ENCODE data around the gene SUGP2.

SUGP2 gene

GRCh38 chr19:19053508-19054314 lies 20.4 kb upstream of the SUGP2 start:
- no peak for DNase-seq (ENCODE audit: extremely low read depth, insufficient read length)
- TF ChIP-seq, protein P1, sequence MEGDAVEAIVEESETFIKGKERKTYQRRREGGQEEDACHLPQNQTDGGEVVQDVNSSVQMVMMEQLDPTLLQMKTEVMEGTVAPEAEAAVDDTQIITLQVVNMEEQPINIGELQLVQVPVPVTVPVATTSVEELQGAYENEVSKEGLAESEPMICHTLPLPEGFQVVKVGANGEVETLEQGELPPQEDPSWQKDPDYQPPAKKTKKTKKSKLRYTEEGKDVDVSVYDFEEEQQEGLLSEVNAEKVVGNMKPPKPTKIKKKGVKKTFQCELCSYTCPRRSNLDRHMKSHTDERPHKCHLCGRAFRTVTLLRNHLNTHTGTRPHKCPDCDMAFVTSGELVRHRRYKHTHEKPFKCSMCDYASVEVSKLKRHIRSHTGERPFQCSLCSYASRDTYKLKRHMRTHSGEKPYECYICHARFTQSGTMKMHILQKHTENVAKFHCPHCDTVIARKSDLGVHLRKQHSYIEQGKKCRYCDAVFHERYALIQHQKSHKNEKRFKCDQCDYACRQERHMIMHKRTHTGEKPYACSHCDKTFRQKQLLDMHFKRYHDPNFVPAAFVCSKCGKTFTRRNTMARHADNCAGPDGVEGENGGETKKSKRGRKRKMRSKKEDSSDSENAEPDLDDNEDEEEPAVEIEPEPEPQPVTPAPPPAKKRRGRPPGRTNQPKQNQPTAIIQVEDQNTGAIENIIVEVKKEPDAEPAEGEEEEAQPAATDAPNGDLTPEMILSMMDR (IDR thresholded peaks at IDR 0.05; ENCODE audit: insufficient read depth, low read length, poor library complexity, severe bottlenecking), result peak; percentile 76
- no peak overlapping the region for H3K4me3 ChIP-seq (replicated peaks; ENCODE audit: low read depth, low read length)
- H3K36me3 ChIP-seq (ENCODE audit: control insufficient read depth, insufficient read depth, low read length), result peaks cover 36% of the 10 kb centered on the region
- H3K27me3 ChIP-seq (replicated peaks; ENCODE audit: control insufficient read depth, insufficient read depth, low read length), result no peaks in the 10 kb centered on the region

- TF ChIP-seq, protein P1 (IDR thresholded peaks at IDR 0.05; ENCODE audit: insufficient read depth, low read length, poor library complexity, severe bottlenecking), result no peak
- Histone ChIP-seq H3K36me3 (ENCODE audit: control insufficient read depth, insufficient read depth, low read length) (peaks cover 36% of the 10 kb centered on the region), H3K27me3 (replicated peaks; ENCODE audit: control insufficient read depth, insufficient read depth, low read length) (no peaks in the 10 kb centered on the region), H3K4me3 (replicated peaks; ENCODE audit: low read depth, low read length) (no peak overlapping the region)
- no peak for DNase-seq (ENCODE audit: extremely low read depth, insufficient read length)
Measured at GRCh38 chr19:19052921-19053320, 19.6 kb upstream of the SUGP2 start.

DNA sequence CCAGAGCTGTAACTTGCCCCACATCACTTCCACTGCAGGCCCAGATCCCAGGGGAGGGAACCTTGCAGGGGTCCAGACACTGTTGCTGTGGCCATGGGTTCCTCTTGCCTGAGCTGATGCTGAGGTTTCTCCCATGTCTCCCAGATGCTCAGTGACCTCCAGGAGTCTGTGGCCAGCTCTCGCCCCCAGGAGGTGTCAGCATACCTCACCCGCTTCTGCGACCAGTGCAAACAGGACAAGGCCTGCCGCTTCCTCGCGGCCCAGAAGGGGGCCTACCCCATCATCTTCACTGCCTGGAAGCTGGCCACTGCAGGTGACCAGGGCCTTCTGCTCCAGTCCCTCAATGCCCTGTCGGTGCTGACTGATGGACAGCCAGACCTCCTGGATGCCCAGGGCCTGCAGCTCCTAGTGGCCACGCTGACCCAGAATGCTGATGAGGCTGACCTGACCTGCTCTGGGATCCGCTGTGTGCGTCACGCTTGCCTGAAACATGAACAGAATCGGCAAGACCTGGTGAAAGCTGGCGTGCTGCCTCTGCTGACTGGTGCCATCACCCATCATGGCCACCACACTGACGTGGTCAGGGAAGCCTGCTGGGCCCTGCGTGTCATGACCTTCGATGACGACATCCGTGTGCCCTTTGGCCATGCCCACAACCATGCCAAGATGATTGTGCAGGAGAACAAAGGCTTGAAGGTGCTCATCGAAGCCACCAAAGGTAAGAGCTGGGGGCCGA lies 18.3 kb upstream of the SUGP2 start:
- Histone ChIP-seq H3K27me3 (replicated peaks; ENCODE audit: control insufficient read depth, insufficient read depth, low read length) (no peaks in the 10 kb centered on the region), H3K36me3 (ENCODE audit: control insufficient read depth, insufficient read depth, low read length) (peaks cover 28% of the 10 kb centered on the region), H3K4me3 (replicated peaks; ENCODE audit: low read depth, low read length) (no peak overlapping the region)
- TF ChIP-seq, protein P1 (IDR thresholded peaks at IDR 0.05; ENCODE audit: insufficient read depth, low read length, poor library complexity, severe bottlenecking), result no peak
- no peak for DNase-seq (ENCODE audit: extremely low read depth, insufficient read length)

- Histone ChIP-seq H3K4me3 (replicated peaks; ENCODE audit: low read depth, low read length) (no peak overlapping the region), H3K36me3 (ENCODE audit: control insufficient read depth, insufficient read depth, low read length) (peaks cover 26% of the 10 kb centered on the region)
- TF ChIP-seq, protein P1 (IDR thresholded peaks at IDR 0.05; ENCODE audit: insufficient read depth, low read length, poor library complexity, severe bottlenecking), result no peak
Measured at GRCh38 chr19:19050731-19051130, 17.4 kb upstream of the SUGP2 start.

GRCh38 chr19:19050104-19050503 lies 16.8 kb upstream of the SUGP2 start:
- H3K36me3 ChIP-seq (ENCODE audit: control insufficient read depth, insufficient read depth, low read length), result peaks cover 22% of the 10 kb centered on the region
- DNase-seq (ENCODE audit: extremely low read depth, insufficient read length), result no peak
- H3K4me3 ChIP-seq (replicated peaks; ENCODE audit: low read depth, low read length), result no peak overlapping the region
- no peaks in the 10 kb centered on the region for H3K27me3 ChIP-seq (replicated peaks; ENCODE audit: control insufficient read depth, insufficient read depth, low read length)
- TF ChIP-seq, protein P1 (IDR thresholded peaks at IDR 0.05; ENCODE audit: insufficient read depth, low read length, poor library complexity, severe bottlenecking), result no peak

More at GRCh38 chr19:19050731-19051130, 17.4 kb upstream of the SUGP2 start:
- DNase-seq (ENCODE audit: extremely low read depth, insufficient read length), result no peak
- no peaks in the 10 kb centered on the region for H3K27me3 ChIP-seq (replicated peaks; ENCODE audit: control insufficient read depth, insufficient read depth, low read length)

All from GM06990 (cell line).